Stimulated activated effector memory CD8-positive, alpha-beta T cell treated with anti-CD3 and anti-CD28 coated beads, Interleukin-12 subunit alpha, Interleukin-12 subunit beta, amount 100 ng/mL, for 72 hours (primary cell): ENCODE data around the gene TMX4.
"Not testable (repeated sequence)": the region's sequence is repeated elsewhere in the genome, so short reads cannot be mapped to it uniquely, and the experiment has no call there.

Experiments used
- ATAC-seq: fragments of 150-1000 bp; cut with Tn5 transposase; 2 replicates; pipeline ENCODE4 v1.10.0; 2021
- DNase-seq, 2 donors: peaks; one replicate each; pipeline ENCODE4 v3.0.0; 2021 to 2022; ENCODE audit warnings: low spot score in 2 of 2
- H3K27ac Mint-ChIP-seq: one replicate; pipeline ENCODE4 v1.8.0; 2022; ENCODE audit warnings: mild to moderate bottlenecking, mixed read lengths
- H3K36me3 Mint-ChIP-seq: one replicate; pipeline ENCODE4 v1.8.0; 2022; ENCODE audit warnings: mild to moderate bottlenecking, mixed read lengths
- H3K4me1 Mint-ChIP-seq: one replicate; pipeline ENCODE4 v1.8.0; 2022; ENCODE audit warnings: mixed read lengths
- H3K4me3 Mint-ChIP-seq: one replicate; pipeline ENCODE4 v1.8.0; 2022; ENCODE audit warnings: mild to moderate bottlenecking, mixed read lengths
- H3K9me3 Mint-ChIP-seq: one replicate; pipeline ENCODE4 v1.8.0; 2022; ENCODE audit warnings: mixed read lengths

The TMX4 gene

DNA sequence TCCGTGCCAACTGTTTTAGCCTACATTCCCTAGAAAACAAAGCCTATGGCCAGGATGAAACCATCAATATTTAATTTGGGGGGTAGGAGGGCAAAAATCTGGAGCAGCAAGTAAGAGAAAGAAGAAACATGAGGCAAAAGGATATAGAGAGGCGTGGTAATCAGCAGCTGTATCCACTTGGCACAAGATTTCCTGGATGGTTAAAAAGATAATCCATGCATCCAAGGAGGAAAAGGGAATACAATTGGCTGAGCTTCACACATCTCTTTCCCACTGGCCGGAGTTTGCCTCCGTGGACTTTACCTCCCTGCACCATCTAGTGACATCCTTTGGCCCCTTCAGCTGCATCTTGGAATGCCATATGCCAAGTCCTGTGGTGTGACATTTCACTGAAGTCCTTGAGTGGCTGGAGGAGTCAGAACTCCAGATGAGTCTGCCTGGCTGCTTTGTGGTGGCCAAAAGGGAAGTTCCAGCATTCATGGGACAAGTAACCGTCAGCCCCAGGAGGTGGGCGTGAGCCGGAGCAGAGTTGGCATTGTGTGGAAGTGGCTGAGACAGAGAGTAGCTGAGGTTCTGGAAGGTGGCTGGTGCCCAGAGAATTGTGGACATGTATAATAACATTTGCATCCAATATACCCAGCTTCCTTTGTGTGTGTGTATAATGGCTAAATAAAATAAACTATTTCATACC is 13.7 kb upstream of the TMX4 start:
- DNase-seq (no peak), ATAC-seq (no peak)
- Mint-ChIP-seq H3K4me1 (no peaks in the 10 kb centered on the region), H3K36me3 (no peaks in the 10 kb centered on the region), H3K9me3 (no peaks in the 10 kb centered on the region), H3K4me3 (no peak overlapping the region), H3K27ac (no peak overlapping the region)

DNA sequence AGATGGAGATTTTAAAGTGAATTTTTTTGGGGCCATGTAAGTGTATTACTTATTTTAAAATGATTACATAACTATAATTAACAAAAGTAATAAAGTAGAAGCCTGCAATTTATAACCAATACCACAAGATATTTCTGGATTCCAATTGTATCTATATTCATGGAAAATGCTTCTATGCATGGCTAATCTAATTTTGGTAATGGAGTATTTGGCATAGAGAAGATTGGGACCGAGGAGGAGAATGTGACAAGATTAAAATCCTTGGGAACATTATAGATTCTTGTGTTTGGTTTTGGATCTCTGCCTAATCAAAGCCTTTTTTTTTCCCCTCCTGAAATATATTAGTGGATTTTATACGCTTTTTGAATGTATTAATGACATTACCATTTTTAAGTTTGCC is 12.9 kb upstream of the TMX4 start:
- Mint-ChIP-seq H3K4me3 (no peak overlapping the region), H3K9me3 (no peaks in the 10 kb centered on the region), H3K27ac (no peak overlapping the region), H3K4me1 (no peaks in the 10 kb centered on the region), H3K36me3 (no peaks in the 10 kb centered on the region)
- no peak for DNase-seq
- ATAC-seq, result no peak

DNA sequence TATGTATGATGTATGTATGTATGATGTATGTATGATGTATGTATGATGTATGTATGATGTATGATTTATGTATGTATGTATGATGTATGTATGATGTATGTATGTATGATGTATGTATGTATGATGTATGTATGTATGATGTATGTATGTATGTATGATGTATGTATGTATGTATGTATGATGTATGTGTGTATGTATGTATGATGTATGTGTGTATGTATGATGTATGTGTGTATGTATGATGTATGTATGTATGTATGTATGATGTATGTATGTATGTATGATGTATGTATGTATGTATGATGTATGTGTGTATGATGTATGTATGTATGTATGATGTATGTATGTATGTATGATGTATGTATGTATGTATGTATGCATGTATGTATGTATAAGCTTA is 12.0 kb upstream of the TMX4 start:
- not testable (repeated sequence) for H3K4me3 Mint-ChIP-seq, H3K27ac Mint-ChIP-seq, H3K9me3 Mint-ChIP-seq, H3K4me1 Mint-ChIP-seq, H3K36me3 Mint-ChIP-seq, DNase-seq, ATAC-seq

DNA sequence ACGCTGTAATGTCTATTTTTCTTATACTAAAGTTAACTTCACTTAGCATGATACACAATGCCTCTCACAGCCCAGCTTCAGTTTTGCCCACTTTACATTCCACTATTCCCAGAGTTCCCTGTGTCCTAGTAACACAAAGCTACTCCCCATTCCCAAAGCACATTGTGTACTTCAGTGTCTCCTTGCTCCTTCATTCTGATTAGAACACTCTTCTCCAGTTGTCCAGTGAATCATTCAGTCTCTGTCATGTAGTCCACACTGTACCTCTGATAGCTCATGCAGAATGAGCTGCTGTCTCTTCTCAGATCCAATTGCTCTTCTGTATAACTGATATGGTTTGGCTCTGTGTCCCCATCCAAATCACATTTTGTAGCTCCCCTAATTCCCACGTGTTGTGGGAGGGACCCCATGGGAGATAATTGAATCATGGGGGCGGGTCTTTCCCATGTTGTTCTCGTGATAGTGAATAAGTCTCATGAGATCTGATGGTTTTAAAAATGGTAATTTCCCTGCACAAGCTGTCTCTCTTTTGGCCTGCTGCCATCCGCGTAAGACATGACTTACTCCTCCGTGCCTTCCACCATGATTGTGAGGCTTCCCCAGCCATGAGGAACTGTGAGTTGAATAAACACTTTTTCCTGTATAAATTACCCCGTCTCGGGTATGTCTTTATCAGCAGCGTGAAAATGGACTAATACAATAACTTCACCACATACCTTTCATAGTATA is 2.1 kb upstream of the TMX4 start:
- no peak overlapping the region for H3K4me3 Mint-ChIP-seq
- H3K9me3 Mint-ChIP-seq, result no peaks in the 10 kb centered on the region
- ATAC-seq (no peak), DNase-seq (no peak)
- H3K36me3 Mint-ChIP-seq, result peaks cover 20% of the 10 kb centered on the region
- H3K27ac Mint-ChIP-seq, result no peak overlapping the region
- peaks cover 5% of the 10 kb centered on the region for H3K4me1 Mint-ChIP-seq

DNA sequence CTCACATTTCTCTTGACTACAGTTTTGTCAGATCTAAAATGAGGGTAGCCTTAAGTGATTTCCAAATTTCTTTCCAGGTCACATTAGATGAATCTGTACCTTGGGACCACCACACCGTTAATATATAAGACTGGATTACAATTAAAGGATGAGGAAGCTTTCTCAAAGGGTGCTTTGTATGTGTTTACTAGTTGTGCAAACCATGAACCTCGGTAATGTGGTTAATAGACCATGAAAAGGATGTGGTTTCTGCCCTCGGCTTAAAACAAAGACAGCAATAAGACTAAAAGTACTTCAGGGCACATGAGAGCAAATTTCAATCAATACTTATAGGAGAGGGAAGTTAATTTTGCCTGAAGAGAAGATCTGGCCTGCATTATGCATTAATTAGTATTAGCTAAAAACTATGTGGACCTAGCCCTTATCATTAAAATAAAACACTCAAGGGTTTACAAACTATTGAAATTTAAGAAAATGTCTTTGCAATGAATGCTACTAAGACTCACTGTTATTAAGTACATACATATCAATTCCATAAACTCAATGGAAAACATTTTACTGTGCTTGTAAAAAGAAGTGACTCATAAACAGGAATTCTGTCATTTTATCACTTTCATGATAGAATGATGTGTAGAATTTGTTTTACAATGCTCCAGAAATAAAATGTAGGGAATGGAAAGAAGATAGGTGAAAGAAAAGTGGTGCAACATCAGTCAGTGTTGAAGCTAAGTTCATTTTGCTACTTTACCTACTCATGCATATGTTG is 936 bp upstream of the TMX4 start:
- no peak for ATAC-seq
- no peak overlapping the region for H3K4me3 Mint-ChIP-seq
- peaks cover 11% of the 10 kb centered on the region for H3K4me1 Mint-ChIP-seq
- H3K27ac Mint-ChIP-seq, result no peak overlapping the region
- DNase-seq, result no peak
- no peaks in the 10 kb centered on the region for H3K9me3 Mint-ChIP-seq
- peaks cover 20% of the 10 kb centered on the region for H3K36me3 Mint-ChIP-seq

DNA sequence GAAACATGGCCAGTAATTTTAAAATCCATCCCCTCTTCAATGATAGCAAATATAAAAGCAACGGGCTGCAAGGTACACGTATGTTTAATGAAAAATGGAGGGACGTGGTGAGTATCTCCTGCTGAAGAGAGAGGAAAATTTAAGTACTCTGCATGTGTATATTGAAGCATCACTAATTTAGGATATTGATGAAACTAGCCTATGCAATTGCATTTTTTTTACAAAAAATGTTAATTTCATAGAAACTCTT is 362 bp upstream of the TMX4 start:
- Mint-ChIP-seq H3K36me3 (peaks cover 20% of the 10 kb centered on the region), H3K4me3 (no peak overlapping the region), H3K4me1 (peaks cover 17% of the 10 kb centered on the region), H3K9me3 (no peaks in the 10 kb centered on the region), H3K27ac (no peak overlapping the region)
- no peak for DNase-seq
- ATAC-seq, result no peak

DNA sequence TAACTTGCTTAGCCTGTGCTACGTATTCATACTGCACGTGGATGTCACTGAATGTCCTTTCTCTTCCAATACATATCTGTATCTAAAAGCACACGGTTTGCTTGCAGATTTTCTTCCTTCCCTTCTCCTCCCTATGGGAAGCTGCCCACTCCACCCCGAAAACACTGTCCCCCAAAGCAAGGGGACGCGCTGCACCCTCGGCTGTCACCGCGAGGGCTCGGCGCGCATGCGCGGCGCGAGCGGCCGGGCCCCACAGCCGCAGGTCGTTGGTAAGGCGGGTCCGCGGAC is 659 bp downstream of the TMX4 start:
- H3K4me1 Mint-ChIP-seq, result peaks cover 27% of the 10 kb centered on the region
- DNase-seq (no peak), ATAC-seq (peak; percentile 82)
- H3K27ac Mint-ChIP-seq, result no peak overlapping the region
- peaks cover 20% of the 10 kb centered on the region for H3K36me3 Mint-ChIP-seq
- no peaks in the 10 kb centered on the region for H3K9me3 Mint-ChIP-seq
- H3K4me3 Mint-ChIP-seq, result no peak overlapping the region

DNA sequence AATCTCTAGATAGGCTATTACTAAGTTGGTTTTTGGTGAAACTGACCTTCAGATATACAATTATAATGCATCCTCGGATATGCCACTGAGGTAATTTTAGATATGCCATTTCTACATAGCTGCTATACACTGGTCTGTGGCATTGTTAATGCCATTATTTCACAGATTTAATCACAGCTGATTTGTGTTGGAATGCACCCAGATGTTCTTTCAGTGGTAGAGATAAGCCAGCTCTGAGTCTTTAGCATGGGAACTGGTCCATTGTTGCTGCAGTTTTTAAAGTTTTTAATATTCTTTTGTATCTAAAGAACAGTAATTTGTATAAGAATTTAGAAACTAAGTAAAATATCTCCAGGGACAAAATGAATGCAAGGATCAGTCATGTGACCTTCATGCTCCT is 6.8 kb downstream of the TMX4 start:
- Mint-ChIP-seq H3K36me3 (peaks cover 13% of the 10 kb centered on the region), H3K27ac (no peak overlapping the region), H3K9me3 (no peaks in the 10 kb centered on the region), H3K4me1 (peaks cover 24% of the 10 kb centered on the region), H3K4me3 (no peak overlapping the region)
- no peak for DNase-seq
- no peak for ATAC-seq

DNA sequence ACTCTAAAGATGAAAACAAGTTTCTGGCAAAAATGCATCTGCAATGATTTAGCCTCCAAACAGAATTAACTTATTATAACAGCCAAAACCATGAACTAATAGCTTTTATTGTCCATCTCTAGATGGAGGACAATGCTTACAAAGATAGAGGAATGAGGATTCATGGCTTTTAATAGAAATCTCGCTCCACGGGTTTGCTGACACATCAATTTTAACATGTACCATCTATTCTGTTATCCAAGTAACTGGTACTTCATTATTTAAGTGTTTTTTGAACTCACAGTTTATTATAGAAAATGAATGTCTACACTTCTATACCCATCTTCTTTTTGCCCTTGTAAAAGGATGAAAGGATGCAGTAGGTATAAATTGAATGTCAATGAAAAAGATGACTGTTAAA is 10.8 kb downstream of the TMX4 start:
- DNase-seq (no peak), ATAC-seq (no peak)
- Mint-ChIP-seq H3K36me3 (peaks cover 12% of the 10 kb centered on the region), H3K4me3 (no peak overlapping the region), H3K27ac (no peak overlapping the region), H3K9me3 (no peaks in the 10 kb centered on the region), H3K4me1 (peaks cover under 1% of the 10 kb centered on the region)

DNA sequence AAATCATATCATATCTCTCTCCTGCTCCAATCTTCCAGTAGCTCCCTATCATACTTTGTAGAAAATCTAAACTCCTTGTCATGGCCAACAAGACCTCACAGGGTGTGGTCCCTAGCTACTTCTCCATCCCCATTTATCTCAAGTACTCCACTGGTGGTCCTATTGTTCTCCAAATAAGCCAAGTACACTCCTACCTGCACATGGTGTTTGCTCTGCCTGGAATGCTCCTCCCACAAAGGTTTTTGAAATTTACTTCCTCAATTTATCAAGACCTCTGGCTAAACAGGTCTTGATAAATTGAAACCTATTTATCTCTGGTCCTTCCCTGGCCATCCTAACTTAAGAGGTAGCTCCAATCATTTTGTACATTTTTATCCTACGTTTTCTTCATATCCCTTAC is 12.1 kb downstream of the TMX4 start:
- Mint-ChIP-seq H3K27ac (no peak overlapping the region), H3K4me1 (no peaks in the 10 kb centered on the region), H3K36me3 (peaks cover 12% of the 10 kb centered on the region), H3K4me3 (no peak overlapping the region), H3K9me3 (no peaks in the 10 kb centered on the region)
- DNase-seq (no peak), ATAC-seq (no peak)

DNA sequence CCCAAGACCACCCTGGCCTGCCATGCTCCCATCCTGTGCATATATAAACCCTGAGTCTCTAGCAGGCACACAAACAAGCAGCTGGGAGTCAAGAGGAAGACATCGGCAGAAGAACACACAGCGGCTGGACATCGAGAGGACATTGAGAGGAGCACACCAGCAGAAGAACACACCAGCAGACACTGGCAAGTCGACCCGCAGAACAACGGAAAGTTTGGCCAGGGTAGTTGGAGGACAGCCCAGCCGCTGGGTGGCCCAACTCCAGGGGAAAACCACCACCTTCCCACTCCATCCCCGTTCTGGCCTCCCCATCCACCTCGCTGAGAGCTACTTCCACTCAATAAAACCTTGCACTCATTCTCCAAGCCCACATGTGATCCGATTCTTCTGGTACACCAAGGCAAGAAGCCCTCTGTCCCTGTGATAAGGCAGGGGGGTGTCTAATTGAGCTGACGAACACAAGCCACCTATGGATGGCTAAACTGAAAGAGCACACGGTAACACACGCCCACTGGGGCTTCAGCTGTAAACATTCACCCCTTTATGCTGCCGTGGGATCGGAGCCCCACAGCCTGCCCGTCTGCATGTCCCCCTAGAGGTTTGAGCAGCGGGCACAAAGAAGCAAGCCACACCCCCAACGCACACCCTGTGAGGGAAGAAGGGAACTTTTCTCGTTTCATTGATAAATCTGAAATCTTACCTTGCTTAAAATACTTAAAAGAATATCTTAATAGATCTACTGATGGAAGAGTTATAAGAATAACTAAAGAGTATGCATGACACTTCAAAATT is 13.8 kb downstream of the TMX4 start:
- ATAC-seq (no peak), DNase-seq (no peak)
- H3K36me3 Mint-ChIP-seq, result peaks cover 20% of the 10 kb centered on the region
- H3K27ac Mint-ChIP-seq, result peak overlapping the region; percentile 4
- no peaks in the 10 kb centered on the region for H3K9me3 Mint-ChIP-seq
- no peak overlapping the region for H3K4me3 Mint-ChIP-seq
- no peaks in the 10 kb centered on the region for H3K4me1 Mint-ChIP-seq

DNA sequence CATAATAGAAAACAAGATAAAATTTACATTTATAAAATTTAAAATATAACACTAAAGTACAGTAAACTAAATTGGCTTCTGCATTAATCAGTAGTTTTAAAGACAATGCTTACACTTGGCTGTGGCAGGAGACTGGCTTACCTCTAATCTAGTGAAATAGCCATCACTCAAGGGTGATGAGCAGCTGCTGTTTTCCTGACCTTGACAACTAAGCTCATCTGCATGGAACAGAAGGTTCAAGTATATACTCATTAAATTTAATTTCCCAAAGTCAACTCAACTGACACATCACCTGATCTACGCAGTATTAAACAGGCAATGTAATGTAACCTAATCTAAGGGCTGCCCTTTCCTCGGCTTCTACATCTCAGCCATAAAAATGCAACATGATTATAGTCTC is 14.5 kb downstream of the TMX4 start:
- Mint-ChIP-seq H3K4me3 (no peak overlapping the region), H3K36me3 (peaks cover 28% of the 10 kb centered on the region), H3K9me3 (no peaks in the 10 kb centered on the region), H3K4me1 (no peaks in the 10 kb centered on the region), H3K27ac (no peak overlapping the region)
- DNase-seq (no peak), ATAC-seq (no peak)

DNA sequence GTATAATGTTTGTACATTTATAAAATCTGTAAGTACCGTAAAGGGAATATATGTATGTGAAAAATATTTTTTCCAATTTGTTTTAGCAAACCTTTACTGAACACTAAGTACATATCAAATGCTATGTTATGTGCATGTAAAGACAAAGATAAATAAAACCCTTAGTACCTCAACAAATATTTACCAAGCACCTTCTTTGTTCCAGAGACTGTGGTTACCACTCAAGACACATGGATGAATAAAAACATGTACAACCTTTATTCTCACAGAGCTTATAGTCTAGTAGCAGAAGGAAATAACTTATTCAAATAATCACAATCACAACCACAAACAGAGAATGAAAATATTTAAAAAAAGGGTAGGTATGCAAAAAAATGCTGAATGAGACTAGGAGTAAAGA is 17.5 kb downstream of the TMX4 start:
- Mint-ChIP-seq H3K36me3 (peaks cover 17% of the 10 kb centered on the region), H3K27ac (no peak overlapping the region), H3K9me3 (no peaks in the 10 kb centered on the region), H3K4me1 (no peaks in the 10 kb centered on the region), H3K4me3 (no peak overlapping the region)
- DNase-seq (no peak), ATAC-seq (no peak)

DNA sequence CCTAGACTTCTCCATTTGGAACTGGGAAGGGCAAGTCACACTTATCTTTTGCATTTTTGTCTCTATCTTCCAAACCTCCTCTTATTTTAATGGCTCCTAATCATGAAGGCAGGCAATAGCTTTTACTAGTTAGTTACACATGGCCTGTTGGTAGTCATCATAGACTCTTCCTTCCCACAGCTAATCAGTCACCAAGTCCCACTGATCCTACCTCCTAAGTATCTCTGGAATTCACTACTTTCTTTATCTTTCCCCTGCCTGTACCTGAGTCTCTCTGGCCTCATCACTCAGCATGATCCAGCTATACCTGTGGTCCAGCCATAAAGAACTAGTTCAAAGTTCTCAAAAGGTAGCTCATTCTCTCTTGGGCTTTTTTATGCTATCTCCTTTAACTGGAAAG is 18.8 kb downstream of the TMX4 start:
- Mint-ChIP-seq H3K27ac (peak overlapping the region; percentile 8), H3K36me3 (peaks cover 17% of the 10 kb centered on the region), H3K4me3 (no peak overlapping the region), H3K4me1 (no peaks in the 10 kb centered on the region), H3K9me3 (no peaks in the 10 kb centered on the region)
- no peak for ATAC-seq
- DNase-seq, result no peak

DNA sequence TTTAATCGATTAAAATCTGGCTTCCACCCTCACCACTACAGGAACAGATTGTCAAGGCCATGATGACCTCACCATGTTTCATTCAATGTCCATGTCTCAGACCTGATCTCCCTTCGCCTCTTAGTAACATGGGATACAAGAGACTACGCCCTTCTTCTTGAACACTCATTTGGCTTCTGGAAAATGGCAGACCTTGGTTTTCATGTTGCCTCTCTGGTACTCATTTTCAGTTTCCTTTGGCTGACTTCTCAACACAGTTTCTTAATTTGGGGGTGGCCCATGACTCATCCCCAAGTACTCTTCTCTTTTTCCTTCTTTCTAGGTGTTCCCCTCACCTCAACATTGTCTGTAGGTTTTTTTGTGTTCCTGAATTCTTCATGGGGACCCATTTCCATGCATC is 22.7 kb downstream of the TMX4 start:
- H3K27ac Mint-ChIP-seq, result no peak overlapping the region
- H3K4me1 Mint-ChIP-seq, result no peaks in the 10 kb centered on the region
- H3K36me3 Mint-ChIP-seq, result peaks cover 32% of the 10 kb centered on the region
- ATAC-seq (peak; percentile 83), DNase-seq (no peak)
- H3K9me3 Mint-ChIP-seq, result peaks cover 10% of the 10 kb centered on the region
- H3K4me3 Mint-ChIP-seq, result no peak overlapping the region

DNA sequence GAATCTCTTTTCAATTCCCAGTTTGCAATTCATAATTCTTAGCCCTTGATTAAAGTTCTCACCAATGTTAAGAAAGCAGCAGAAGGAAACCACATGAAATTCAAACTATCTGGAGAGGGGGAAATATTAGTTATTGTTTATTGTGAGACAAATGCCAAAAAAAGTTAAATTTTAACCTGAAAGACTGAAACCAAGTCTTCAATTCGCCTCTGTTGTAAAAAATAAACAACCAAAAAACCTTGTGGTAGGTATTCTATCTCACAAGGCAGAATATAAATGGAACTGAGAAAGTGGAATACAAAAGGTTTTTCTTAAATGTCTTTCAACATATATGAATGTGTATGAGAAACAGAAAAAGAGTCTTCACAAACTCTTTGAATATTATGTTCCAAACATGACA is 24.8 kb downstream of the TMX4 start:
- Mint-ChIP-seq H3K36me3 (peaks cover 23% of the 10 kb centered on the region), H3K9me3 (peaks cover 10% of the 10 kb centered on the region)

More for the DNA sequence above, 24.8 kb downstream of the TMX4 start:
- H3K27ac Mint-ChIP-seq, result no peak overlapping the region
- no peak for ATAC-seq
- H3K4me3 Mint-ChIP-seq, result no peak overlapping the region
- no peaks in the 10 kb centered on the region for H3K4me1 Mint-ChIP-seq
- DNase-seq, result no peak
